ENCODE data around the gene TIMM22.
"Not testable (repeated sequence)": the region's sequence is repeated elsewhere in the genome, so short reads cannot be mapped to it uniquely, and the experiment has no call there.

Gene TIMM22

DNA sequence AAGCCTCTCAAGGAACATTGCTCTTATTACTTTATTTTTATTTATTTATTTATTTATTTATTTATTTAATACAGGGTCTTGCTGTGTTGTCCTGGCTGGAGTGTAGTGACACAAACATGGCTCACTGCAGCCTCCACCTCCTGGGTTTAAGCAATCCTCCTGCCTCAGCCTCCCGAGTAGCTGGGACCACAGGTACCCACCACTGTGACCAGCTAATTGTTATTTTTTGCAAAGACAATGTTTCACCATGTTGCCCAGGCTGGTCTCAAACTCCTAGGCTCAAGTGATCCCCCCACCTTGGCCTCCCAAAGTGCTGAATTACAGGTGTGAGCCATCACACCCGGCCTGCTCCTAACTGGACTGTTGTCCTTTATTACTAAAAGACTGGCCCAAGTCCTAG is 22.2 kb upstream of the TIMM22 start:
- DNase-seq, result not testable (repeated sequence)

DNA sequence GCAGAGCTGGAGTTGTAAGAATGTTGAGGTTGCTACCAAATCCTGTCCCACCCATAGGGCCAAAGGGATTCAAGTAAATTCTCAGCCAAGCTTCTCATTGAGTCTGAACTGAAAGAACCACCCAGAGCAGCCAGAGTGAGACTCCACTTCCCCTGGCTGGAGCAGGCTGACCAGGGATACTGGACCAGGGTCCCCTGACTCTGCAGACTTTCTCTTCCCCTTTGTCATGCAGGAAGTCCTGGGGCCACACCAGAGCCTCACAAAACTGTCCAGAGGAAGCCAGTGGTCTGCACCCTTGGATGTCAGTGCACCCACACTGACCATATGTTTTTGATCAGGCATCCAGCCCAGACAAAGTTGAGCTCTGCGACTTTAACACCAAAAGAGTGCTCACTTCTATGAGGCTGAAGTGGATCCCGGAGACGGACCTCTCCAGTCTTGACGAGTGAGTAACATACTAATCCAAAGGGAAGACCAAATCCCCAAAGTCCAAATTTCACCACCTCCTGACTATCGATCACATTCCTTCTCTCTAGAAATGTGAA is 21.5 kb upstream of the TIMM22 start:
- no peak for DNase-seq

DNA sequence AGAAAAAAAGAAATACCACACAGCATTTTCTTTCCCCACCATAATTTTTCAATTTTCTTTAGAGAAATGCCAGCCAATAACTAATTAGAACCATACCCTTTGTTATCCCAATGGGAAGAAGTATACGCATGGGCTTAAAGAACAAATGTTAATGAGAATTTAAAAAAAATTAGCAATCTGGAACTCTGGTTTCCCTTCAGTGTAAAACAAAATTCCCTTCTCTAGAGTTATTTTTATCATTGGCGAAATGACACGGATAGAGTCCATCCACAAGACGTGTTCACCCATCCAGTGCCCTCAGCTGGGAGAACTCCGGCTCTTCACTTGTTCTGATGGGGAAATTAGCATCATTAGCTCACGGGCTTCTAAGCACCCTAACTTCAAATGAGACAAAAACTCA is 20.6 kb upstream of the TIMM22 start:
- DNase-seq, result no peak

DNA sequence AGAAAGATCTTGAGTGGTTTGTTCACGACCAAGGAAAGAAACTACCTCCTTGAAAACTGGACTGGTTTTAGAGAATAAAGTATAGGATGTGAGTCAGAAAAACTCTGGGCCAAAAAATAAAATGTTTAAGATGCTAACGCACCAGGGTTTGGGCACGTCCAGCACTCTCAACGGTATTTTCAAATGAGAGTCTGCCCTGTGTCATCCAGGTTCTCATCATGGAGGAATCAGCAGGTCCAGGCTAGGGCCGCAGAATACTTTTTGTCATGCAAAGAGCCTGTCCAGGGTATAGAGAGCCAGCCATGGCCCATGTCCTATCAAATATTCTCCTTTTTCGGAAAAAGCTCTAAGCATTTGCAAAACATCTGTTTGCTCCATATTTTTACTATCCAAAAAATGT is 19.8 kb upstream of the TIMM22 start:
- DNase-seq, result no peak

DNA sequence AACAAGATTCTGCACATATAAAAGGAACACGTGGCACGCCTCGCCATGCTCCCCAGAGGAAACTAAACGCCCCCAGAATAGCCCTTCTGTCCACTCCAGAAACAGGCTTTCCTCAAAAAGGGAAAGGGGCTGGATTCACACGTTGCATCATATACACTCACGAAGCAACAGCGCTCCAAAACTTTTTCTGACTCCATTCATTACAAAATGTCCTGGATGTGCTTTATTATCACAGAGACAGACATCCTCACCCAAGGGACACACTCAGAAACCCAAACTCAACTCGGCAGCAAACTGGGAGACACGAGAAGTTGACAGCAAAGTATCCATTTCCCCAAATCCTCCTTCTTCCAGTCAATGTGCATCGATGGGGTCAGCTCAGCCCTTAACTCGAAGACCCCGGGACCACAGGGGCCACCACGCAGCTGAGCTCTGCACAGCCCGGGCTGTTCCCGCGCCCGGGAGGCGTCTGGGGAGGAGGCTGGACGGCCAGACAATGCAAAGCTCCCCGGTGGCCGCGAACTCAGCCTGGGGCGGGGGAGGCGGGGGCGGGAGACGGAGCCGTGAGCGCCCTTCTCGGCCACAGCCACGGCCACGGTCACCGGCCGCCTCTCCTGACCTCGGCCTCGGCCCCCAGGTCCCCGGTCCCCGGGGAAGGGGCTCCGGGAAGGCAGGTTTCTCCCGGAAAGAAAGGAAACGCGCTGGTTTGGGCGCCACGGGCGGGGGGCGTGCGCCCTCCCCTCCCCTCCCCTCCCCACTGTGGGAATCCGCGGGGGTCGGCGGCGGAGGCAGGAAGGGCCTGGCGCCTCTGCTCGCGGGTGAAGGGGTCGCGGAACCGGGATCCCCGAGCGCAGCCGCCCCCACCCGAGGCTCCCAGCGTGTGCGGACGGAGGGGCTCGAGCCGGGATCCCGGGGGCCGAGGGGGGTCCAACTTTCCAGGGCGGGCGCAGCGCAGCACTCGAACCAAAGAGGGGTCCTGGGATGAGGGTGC is 18.5 kb upstream of the TIMM22 start:
- DNase-seq, result no peak

DNA sequence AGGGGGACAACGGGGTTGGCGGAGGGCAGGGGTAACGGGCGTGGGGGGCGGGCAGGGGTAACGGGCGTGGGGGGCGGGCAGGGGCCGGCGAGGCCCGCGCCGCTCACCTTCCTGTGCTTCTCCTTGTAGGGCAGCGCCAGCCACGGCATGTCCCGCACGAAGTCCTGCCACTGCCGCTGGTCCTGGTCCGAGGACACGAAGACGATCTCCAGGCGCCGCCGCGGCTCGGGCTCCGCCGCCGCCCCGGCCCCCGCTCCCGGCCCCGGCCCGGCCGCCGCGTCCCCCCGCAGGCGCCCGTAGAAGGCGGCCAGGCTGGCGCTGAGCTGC is 17.8 kb upstream of the TIMM22 start:
- DNase-seq, result no peak

DNA sequence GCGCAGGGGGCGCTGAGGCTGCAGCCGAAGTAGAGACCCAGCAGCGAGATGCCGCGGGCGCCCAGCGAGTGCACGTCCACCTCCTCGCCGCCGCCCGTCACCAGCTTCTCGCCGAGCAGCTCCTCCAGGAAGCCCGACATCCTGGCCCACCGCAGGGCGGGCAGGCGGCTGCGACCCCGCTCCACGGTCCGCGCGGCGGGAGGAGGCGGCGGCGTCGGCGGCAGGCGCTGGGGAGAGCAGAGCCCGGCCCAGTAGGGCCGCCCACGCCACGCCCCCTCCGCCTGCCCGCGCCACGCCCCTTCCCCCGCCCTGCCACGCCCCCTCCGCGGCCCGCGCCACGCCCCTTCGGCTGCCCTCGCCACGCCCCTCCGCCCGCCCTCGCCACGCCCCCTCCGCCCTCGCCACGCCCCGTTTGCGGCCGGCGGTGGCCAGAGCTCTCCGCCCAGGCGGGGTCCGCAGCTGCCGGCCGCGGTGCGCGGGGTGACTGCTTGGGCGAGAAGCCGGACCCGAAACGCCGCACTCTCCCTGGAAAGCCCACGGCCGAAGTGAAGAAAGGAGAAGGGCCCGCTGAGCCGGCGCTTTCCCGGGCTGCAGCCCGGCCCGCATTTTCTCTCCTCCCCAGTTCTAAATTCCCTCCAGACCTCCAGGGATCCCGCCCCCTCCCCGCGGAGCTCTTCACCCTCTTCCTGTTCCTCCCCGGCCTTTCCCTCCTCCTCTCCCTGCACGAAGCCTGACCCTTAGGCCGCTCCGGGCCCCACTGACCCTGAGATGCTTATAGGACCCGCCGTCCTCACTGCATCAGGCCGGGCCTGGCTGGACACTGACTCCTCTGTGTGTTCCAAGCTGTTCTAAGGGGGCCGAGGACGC is 17.2 kb upstream of the TIMM22 start, which contains the start of gene NXN:
TSS of gene NXN (minus strand) at position 238 of the 867 bp plus-strand sequence.
- DNase-seq, result peak; percentile 63

DNA sequence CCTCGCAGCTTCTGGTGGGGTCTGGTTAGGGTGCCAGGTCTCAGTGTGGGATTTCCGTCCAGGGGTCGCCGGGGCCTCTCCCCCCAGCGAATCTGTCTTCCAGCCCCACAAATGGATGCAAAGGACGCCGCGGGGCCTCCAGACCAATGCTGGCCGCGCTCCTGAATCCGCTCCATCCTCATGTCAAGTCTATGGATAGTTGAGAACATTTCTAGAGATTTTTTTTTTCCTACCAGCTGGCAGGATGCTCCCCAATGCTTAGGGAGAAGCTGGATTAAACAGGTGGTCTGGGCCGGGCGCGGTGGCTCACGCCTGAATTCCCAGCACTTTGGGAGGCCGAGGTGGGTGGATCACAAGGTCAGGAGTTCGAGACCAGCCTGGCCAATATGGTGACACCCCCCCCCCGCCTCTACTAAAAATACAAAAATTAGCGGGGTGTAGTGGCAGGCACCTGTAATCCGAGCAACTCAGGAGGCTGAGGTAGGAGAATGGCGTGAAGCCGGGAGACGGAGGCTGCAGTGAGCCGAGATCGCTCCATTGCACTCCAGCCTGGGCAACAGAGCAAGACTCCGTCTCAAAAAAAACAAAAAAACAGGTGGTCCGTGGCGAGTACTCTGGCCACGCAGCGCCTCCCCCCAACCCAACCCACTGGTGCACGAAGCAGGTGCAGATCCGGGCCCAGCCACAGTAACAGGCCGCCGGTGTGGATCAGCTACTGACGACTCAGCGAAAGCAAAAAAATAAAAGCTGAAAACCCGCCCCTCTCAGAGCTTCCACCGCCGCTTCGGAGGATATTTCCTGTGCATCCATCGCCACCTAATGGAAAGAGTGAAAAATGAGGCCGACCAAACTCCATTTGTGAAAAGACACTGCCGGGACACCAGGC is 16.3 kb upstream of the TIMM22 start:
- peak; percentile 71 for DNase-seq

DNA sequence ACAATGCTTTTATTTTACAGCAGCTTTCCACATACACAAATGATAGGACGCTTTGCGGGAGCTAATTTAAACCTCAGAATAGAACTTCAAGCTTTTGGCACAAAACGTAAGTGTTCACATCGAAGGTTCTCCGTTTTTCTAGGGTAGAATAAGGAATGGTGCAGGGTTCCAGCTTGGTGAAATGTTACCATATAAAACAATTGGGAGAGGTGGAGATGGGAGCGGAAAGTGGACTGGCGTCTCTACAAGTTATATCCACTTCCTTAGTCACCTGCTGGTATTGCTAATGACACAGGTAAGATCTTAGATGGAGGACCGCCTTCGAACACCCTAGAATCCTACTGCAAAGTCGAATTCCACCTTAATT is 15.7 kb upstream of the TIMM22 start:
- DNase-seq, result no peak

DNA sequence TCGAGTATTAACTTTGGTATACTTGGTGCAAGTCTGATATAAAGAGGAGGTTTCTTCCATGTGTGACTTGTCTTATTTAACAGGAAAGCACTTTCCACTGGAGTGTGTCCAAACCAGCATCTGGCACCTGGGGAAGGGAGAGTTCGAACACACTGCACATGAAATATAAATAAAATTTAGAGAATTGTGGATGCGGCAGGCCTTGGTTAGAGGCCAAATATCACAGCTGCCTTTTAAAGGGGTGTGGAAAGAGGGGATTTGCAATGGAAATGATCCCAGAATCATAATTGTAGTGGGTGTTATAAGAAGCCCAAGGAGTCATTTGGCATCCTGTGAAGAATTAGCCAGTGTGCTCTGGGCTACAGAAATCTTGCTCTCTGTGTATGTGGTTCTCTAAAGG is 13.0 kb upstream of the TIMM22 start:
- DNase-seq, result peak; percentile 14

DNA sequence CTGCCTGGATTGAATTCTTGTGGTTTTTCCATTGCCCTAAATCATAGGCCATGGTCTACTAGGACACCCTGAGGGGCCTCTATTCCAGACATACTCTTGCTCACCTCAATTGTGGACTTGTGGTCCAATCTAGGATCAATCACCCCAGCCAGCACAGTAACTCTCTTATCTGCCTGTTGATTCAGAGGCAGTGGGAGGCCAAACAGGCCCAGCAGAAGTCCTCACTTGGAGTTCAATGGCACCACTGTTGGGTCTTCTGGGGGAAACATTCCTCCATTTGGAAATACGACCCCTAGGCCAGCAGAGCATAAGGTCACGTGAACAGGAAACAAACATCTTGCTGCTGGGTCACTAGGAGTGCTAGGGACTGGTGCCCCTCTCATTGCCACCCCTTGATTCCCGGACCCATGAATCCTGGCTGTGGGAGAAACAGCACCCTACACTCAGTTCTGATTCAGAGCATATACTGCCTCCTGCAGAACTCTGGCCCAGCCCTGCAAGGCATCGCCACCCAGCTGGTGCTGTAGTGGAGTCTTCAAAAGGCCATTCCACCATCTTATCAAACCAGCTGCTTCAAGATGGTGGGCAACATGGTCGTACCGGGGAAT is 10.5 kb upstream of the TIMM22 start:
- DNase-seq, result no peak

DNA sequence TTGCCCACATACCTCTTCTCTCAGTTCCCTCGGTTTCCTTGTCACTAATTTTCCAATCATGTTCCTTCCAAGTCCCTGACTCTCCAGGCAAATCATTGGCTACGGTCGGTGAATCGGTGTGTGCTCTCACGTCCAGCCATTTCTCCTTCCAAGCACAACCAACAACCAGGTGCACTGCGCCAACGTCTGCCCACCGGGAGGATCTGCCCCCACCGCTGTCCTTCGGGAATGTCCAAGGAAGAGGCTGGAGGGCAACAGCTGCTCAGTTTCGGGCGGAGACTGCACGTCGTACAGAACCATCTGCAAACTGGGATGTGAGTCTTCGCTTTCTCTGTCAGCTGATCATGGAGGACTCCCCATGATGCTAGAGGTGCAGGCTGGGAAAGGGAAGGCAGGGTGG is 9.0 kb upstream of the TIMM22 start:
- no peak for DNase-seq

DNA sequence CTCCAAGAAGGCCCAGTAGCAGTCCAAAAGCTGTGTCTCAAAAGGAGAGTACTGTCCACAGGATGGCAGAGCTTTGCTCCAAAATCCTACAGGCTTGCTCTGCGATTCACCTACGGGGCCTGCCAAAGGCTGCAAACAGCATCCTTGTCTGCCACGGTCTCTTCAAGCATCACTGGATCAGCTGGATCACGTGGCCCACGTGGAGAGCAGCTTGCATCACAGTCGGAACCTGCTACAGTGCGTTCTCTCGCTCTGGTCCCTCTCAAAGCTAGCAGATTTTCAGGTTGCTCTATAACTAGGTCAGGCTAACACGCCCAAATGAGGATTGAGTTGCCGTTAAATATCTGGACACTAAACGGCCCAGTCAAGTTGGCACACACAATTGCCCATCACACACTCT is 8.4 kb upstream of the TIMM22 start:
- no peak for DNase-seq

DNA sequence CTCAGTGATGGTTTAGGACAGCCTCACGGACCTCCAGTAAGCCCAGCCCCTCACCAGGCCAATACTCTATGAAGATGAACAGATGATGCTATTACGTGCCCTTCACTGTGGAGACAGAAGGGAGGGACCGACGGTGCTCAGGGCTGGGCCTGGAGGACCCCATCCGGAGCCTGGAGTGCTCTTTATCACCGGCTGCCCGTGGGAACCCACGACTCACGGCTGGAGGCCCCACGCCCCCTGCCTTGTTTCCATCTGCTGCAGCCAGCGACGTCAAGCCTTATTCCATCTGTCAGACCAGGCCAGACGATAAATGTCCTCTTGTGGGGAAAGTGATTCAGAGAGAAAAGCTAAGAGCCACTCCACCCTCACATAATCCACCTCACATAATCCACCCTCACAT is 4.0 kb upstream of the TIMM22 start:
- DNase-seq, result no peak

DNA sequence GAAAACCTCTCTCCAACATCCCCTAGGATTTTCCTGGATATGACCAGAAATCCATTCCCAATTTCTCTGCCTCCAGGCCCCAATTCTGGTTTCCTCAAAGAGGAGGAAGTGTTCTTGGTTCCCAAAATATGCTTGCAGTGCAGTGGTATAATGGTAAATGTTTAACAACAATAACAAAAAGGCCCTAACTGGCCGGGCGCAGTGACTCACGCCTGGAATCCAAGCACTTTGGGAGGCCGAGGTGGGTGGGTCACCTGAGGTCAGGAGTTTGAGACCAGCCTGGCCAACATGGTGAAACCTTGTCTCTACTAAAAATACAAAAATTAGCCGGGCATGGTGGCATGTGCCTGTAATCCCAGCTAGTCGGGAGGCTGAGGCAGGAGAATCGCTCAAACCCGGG is 1.6 kb upstream of the TIMM22 start:
- not testable (repeated sequence) for DNase-seq

DNA sequence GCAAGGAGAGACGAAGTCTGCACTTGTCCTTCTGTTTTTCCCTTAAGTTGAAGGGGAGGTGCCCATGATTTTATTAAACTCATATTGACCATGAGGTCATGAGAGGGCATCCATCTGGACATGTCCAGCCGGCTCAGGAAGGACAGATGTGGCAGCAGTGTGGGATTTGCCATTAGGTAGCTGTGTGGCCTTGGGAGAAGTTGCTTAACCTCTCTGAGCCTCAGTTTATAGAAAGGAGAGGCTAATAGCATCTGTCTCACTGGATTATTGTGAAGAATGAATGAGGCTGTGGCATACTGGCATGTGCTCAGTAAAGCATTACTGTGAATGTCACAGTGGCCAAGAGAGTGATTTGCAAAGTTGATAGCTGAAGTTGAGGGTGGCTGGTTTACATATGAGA is 1.2 kb downstream of the TIMM22 start:
- DNase-seq, result no peak

DNA sequence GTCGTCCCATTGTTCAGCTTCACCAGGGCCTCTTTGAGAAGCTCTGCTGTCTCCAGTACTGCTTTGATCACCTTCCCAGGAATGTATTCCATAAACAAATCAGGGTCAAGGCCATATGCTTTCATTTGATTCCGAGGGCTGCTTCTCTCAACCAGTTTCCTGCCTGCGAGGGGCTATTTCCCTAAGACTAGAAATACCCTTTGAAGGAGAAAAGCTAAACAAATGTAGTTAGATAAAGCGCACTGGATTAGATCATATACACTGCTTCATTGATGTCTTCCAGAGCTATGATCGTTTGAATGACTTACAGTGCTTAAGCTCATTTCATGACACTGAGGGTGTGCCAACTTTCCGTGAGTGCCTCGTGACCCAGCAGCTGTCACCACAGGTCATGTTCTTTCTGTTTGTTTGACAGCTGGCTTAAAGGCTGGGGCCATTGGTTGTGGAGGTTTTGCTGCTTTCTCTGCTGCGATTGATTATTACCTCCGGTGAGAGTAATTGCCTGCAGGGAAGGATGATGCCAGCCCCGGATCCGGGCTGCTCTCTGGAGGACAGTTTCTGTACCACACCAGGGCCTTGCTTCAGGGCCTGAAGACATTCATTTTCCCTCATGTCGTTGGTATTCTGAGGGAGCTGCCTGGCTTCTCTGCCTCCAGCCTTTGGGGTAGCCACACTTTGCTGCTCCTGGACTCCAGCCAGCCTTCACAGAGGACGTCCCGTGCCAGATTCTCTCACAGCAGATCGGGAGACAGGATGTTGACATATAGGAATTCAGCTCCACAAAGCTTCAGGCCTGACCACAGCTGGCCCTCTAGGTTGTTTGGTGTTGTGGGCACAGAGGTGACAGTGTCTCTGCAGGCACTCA is 3.9 kb downstream of the TIMM22 start:
- DNase-seq, result no peak

DNA sequence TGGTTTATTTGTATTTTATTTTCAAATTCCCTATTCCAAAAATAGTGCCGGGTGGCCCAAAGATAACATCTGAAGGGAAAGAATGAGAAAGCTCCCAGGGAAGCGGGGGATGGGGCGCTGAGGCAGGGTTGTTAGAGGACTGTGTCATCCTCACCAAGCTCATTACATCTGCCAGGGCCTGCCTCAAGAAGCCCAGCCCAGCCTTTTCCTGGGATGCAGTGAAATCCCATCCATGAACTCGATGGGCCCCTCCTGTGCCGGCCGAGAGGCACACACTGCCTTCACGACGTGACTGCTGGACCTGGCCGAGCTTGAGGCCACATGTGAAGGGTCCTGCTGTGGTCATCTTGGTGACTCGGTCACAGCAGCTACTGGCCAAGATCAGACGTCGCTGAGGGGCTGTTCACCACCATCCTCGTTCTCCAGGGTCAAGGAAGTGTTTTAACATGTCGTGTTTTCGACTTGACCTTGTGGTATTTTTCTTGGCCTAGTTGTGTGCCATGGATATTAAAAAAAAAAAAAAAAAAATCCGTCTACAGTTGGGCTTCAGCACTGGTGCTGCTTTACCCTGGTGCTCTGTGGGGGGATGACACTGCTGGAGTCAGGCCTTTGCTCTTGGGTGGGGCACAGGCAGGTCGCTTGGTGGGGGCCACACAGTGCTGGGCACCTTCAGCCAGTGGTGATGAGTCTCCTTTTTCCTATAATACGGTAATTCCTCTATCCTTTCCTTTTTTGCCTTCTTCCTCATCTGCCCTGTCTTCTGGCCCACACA is 4.9 kb downstream of the TIMM22 start:
- DNase-seq, result no peak

DNA sequence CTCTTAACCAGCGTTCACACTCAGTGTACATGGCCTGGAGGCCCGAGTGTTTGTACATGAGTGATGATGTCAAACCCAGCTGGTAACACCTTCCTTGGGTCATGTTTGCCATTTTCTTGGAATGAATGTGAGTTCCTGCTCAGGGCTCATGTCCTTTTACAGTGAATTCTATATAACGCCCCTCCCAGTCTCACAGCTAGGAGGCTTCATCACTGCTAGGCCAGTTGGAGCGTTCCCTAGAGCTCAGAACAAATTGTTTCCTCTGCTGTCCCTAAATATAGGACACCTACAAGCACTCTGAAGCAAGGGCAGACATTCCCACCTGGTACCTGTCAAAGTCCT is 5.5 kb downstream of the TIMM22 start:
- no peak for DNase-seq

DNA sequence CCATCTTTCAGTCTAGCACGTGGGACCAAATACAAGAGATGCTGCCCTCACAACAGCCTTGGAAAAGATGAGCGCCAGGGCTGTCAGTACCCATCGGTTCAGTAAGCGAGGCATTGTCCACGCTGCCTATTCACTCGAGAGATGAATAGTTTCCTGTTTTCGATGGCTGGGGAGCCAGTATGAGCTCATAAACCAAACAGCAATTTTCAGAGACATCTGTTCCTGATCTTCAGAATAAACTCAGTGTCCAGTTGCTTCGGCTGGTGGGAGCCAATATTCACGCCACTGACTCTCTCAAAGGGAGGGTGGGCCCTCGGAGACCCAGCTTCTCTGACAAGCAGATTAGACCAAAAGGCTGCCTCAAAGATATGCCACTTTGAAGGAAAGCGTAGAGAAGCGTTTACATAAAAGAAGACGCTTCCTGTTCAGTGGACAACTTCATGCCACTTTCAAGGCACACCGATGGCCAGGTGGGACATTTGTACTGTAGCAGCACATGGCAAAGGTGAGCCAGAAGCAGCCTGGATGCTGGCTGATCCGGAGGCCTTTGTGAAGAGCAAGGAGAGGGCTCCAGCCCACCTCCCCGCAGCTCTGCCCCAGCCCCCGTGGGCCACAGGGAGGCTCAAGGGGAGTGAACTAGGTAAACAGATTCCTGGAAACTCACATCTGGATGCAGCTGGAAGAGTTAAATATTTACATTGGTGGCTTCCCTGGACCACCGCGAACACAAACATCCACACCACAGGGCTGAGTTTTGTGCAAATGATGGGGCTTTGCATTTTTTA is 6.0 kb downstream of the TIMM22 start:
- DNase-seq, result peak; percentile 54
